Calu3 (cell line): ENCODE results near the gene SLC23A2. TPM values are rescaled to one million over a fixed set of nuclear protein-coding genes. Genes with fewer than 3 reads are reported as not detected.

Source experiments
- BruUV-seq: library from RNA; stranded (reverse); fragments of 400-500 nt; replicated peaks from 2 replicates; lab custom pipeline; 2021; lab: Mats Ljungman, UMichigan
- CTCF ChIA-PET: fragments of 300-600 bp; sonication (Branson Sonifier 250); formaldehyde crosslinking; loops from one replicate; lab custom pipeline; 2022; ENCODE audit warnings: antibody characterized with exemption; lab: Charles Lee
- DNase-seq: peaks from one replicate; pipeline ENCODE4 v3.0.0; 2022
- H3K27ac Mint-ChIP-seq: one replicate; pipeline ENCODE4 v1.8.0; 2022; ENCODE audit warnings: mixed read lengths; ENCODE audit not compliant: unreplicated experiment
- H3K27me3 Mint-ChIP-seq: one replicate; pipeline ENCODE4 v1.8.0; 2022; ENCODE audit warnings: mixed read lengths; ENCODE audit not compliant: unreplicated experiment
- H3K36me3 Mint-ChIP-seq: one replicate; pipeline ENCODE4 v1.8.0; 2022; ENCODE audit warnings: mild to moderate bottlenecking, moderate library complexity, mixed read lengths; ENCODE audit not compliant: insufficient read depth, unreplicated experiment
- H3K4me1 Mint-ChIP-seq: one replicate; pipeline ENCODE4 v1.8.0; 2022; ENCODE audit warnings: mild to moderate bottlenecking, low read depth, mixed read lengths; ENCODE audit not compliant: unreplicated experiment
- H3K4me3 Mint-ChIP-seq: one replicate; pipeline ENCODE4 v1.8.0; 2022; ENCODE audit warnings: mild to moderate bottlenecking, low read depth, moderate library complexity, mixed read lengths; ENCODE audit not compliant: unreplicated experiment
- H3K9me3 Mint-ChIP-seq: one replicate; pipeline ENCODE4 v1.8.0; 2022; ENCODE audit warnings: low read depth, mixed read lengths; ENCODE audit not compliant: unreplicated experiment
- intact Hi-C: fragments of 100-400 bp; cut with micrococcal nuclease; formaldehyde crosslinking; loops from one replicate; pipeline ENCODE4 v1.10.0; 2022; ENCODE audit not compliant: unreplicated experiment
- total RNA-seq: library from RNA; stranded (reverse); gene quantifications from 2 replicates; pipeline ENCODE4 v1.2.3, GENCODE V29; 2022
- TF ChIP-seq, protein P1 (sequence below): fragments of 200-600 bp; IDR thresholded peaks from one replicate; pipeline ENCODE4 v1.8.0; 2022; ENCODE audit warnings: antibody characterized with exemption; ENCODE audit not compliant: unreplicated experiment

Gene SLC23A2
- total RNA-seq, 1 experiment from 2014 or later, result 14.8 TPM

DNA sequence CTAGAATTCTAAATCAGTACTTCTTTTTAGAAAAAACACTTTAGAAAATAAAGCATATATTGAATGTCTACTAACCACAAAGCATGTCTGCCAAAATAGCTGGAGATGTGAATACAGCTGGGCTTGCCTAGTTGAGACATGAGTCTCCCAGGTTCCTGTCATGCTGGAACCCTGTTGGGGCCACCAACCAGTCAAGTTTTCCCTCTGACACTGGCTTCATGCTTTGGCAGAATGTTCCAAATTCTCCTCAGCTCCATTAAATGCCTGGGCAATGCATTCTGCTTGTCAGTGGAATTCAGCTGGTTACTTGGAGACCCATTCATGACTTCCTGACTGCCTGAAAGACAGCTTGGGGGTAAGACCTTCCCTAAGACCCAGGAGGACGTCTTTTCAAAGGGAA, 192.4 kb downstream of the SLC23A2 start:
- no peak for DNase-seq
- BruUV-seq, result no TSS peak
- Mint-ChIP-seq H3K36me3 (no peaks in the 10 kb centered on the region), H3K27ac (no peak overlapping the region), H3K4me1 (no peaks in the 10 kb centered on the region), H3K27me3 (peaks cover 34% of the 10 kb centered on the region), H3K4me3 (no peak overlapping the region), H3K9me3 (no peaks in the 10 kb centered on the region)
- intact Hi-C loops, result no loop called here
- CTCF ChIA-PET, result no interaction called here
- TF ChIP-seq, protein P1, sequence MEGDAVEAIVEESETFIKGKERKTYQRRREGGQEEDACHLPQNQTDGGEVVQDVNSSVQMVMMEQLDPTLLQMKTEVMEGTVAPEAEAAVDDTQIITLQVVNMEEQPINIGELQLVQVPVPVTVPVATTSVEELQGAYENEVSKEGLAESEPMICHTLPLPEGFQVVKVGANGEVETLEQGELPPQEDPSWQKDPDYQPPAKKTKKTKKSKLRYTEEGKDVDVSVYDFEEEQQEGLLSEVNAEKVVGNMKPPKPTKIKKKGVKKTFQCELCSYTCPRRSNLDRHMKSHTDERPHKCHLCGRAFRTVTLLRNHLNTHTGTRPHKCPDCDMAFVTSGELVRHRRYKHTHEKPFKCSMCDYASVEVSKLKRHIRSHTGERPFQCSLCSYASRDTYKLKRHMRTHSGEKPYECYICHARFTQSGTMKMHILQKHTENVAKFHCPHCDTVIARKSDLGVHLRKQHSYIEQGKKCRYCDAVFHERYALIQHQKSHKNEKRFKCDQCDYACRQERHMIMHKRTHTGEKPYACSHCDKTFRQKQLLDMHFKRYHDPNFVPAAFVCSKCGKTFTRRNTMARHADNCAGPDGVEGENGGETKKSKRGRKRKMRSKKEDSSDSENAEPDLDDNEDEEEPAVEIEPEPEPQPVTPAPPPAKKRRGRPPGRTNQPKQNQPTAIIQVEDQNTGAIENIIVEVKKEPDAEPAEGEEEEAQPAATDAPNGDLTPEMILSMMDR, result no peak

DNA sequence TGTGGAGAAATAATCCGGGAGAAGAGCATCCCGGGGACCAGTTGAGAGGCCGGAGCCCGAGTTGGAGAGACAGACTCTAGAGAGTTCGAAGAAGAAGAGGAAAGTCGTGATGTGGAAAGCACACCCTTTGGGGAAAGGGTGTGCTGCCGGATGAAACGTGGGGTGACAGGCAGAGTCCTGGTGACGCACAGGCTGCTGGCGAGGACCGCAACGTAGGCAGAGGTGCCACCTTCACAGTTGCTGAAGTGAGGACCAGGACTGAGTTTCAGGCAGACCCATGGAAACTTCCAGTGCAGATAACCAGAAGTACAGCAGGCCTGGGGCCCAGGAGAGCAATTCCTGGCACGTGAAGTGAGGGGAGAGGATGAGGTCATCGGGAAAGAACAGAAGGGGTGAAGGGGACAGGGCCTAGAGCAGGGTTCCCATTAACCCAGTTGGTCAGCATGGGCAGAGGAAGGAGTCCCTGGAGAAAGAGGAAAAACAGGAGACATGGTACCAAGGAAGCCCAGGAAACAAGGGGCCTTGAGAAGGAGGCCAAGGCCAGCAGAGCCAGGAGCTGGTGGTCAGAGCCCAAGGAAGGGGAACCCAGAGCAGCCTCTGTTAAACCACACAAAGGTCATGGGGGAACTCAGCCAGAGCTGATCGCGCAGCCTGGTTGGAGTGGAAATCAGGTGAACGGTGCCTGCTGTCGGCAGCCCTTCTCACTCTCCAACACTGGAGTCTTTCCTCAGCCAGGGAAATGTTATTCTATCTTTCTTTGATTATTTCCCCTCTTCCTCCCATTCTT, 195.5 kb downstream of the SLC23A2 start:
- intact Hi-C loops, result no loop called here
- TF ChIP-seq, protein P1, result no peak
- Mint-ChIP-seq H3K4me1 (no peaks in the 10 kb centered on the region), H3K27me3 (peaks cover 34% of the 10 kb centered on the region), H3K27ac (no peak overlapping the region), H3K4me3 (no peak overlapping the region), H3K36me3 (no peaks in the 10 kb centered on the region), H3K9me3 (no peaks in the 10 kb centered on the region)
- BruUV-seq, result no TSS peak
- no peak for DNase-seq
- CTCF ChIA-PET, result no interaction called here

DNA sequence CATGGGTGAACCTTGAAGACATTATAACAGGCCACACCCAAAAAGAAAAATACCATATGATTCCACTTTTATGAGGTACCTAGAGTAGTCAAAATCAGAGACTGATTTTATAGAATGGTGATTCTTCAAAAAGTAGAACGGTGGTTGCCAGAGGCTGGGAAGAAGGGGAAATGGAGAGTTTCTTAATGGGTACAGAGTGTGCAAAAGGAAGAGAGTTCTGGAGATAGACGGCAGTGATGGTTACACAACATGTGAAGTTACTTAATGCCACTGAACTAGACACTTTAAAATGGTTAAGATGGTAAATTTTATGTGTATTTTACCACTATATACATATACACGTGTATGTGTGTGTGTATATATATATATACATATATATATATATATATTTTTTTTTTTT, 198.8 kb downstream of the SLC23A2 start:
- TF ChIP-seq, protein P1, result no peak
- CTCF ChIA-PET, result no interaction called here
- Mint-ChIP-seq H3K27me3 (peaks cover 27% of the 10 kb centered on the region), H3K9me3 (no peaks in the 10 kb centered on the region), H3K4me3 (no peak overlapping the region), H3K36me3 (no peaks in the 10 kb centered on the region), H3K27ac (no peak overlapping the region), H3K4me1 (no peaks in the 10 kb centered on the region)
- intact Hi-C loops, result no loop called here
- DNase-seq, result no peak
- no TSS peak for BruUV-seq

Other genes with a start within 250 kb of the SLC23A2 start
- 0.28 and 0.39 TPM in 2 replicates for gene RASSF2, start 177.9 kb downstream of the SLC23A2 start, total RNA-seq
- gene TMEM230, start 111.6 kb upstream of the SLC23A2 start, total RNA-seq, result 60.0 and 67.6 TPM in 2 replicates
- gene PCNA, start 118.4 kb upstream of the SLC23A2 start, total RNA-seq, result 102 and 116 TPM in 2 replicates
- gene CDS2, start 125.5 kb upstream of the SLC23A2 start, total RNA-seq, result 21.5 and 25.7 TPM in 2 replicates